ENCODE data around the gene SLC9A9. TPM values are rescaled to one million over a fixed set of nuclear protein-coding genes. Genes with fewer than 3 reads are reported as not detected.

The SLC9A9 gene
- total RNA-seq, 1 donor from 2014 or later: 15.0 TPM

DNA sequence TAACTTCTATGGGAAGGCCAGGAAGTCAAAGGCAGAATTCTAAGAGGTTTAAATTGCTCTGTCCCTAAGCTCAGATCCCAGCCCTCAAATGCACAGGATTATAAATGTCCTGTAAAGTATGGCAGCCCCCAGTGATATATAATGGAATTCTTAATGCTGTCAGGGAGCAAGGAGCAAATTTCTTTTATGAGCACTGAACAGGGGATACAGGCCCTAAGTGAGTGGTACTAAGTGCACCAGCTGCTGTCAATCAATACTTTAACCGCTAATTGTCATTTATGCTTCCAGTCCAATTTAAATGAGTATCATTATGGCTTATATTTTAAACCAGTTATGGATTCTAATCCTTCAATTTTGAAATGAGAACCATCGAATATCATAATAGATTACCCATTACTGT lies 4.7 kb downstream of the SLC9A9 start:
- DNase-seq (ENCODE audit: low spot score): no peak

DNA sequence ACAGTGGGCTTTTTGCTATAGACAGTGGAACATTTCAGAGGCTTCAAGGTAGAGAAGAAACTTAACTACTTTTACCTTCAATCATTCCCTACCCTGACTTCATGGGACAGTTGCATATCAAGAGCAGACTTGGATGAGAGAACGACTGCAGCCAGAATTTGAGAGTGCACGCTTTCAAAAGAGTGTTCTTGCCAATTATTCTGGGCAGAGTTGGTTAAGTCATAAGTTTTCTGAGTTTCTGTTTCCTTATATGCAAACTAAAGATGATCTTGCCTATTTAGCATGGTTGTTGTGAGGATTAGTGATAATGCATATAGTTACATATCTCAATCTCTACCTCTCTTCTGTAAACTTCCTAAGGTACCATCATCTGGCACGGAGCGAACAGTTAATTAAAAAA lies 7.6 kb downstream of the SLC9A9 start:
- no peak for DNase-seq (ENCODE audit: low spot score)

DNA sequence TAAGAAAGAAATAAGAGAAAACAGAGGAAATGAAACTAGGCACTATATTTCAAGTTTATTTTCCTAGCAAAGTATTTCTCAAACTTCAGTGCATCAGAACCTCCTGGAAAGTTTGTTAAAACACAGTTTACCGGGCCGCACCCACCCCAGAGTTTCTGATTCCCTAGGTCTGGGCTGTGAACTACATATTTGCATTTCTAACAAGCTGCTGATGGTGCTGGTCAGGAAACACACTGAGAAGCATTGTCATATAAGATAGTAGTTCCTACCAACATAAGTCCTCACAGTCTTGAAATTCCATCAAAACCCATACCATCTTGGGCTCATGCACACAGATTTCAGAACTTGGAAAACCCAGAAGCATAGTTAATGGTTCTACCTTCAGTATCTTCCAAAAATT lies 8.3 kb downstream of the SLC9A9 start:
- no peak for DNase-seq (ENCODE audit: low spot score)

DNA sequence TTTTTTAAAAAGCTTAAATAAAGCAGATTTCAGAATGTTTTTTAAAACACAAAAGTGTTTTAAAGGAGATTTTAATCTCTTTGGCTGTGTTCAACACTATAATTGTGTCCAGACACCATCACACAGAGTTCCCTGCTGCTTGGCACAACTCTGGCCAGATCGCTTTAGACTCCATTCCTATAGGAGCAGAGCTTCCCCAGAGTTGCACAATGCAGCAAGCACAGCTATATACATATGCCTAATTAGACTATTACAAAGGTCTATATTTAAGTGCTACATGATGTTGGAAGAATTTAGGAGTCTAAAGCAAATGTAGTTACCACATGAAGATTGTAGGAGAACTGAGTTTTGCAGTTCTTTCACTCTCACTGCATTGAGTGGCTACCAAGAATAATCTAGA lies 11.2 kb downstream of the SLC9A9 start:
- no peak for DNase-seq (ENCODE audit: low spot score)

DNA sequence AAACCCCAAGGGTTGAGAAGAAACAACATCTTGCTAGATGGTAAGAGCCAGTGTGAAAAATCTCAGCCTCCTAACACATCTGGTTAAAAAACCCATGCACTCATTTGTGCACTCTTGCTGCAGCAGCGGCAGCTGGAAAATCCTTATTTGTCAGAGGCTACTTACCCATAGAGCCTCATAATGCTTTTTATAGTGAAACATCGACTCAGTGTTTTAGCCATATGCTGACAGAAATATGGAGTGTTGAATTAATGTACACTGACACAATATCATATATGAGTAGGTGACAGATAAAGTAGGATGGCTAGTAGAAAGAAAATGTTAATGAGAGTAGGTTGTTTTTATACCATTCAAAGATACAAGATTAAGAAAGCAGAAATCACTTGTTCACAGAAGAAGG lies 13.0 kb downstream of the SLC9A9 start:
- DNase-seq (ENCODE audit: low spot score): no peak

DNA sequence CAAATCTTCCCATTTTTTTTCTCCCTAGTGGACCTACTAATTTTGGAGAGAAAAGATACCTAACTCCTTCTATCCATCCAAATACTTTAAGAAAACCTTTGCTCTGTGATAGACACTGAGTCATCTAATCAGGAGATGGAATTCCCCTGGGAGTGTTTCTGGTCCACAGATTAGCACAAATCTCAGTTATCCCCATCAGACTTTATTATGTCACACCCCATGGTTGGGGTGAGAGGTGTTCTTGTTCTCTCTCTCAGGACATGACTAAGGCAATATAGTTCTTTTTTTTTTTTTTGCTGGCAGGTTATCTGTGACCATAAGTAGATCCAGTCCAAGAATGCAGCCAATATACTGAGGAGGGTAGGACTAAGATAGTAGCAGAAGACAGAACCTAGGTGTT lies 15.8 kb downstream of the SLC9A9 start:
- no peak for DNase-seq (ENCODE audit: low spot score)

DNA sequence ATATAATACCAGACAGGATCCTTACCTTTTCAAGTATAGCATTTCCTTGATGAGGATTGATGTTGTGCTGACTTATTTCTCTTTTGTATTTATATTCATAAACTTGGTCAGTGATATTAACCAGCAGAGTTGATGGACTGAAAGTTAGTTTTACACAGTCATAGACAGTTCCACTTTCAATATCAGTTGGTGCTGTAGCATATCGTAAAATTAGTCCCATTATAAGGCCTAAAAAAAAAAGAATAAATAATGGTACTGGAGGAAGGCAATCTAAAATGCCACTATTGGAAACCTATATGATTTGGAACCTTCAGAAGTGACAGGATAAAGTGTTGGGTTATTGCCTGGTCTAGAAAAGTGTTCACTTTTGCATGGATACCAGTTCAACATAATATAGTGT lies 16.3 kb downstream of the SLC9A9 start:
- no peak for DNase-seq (ENCODE audit: low spot score)

DNA sequence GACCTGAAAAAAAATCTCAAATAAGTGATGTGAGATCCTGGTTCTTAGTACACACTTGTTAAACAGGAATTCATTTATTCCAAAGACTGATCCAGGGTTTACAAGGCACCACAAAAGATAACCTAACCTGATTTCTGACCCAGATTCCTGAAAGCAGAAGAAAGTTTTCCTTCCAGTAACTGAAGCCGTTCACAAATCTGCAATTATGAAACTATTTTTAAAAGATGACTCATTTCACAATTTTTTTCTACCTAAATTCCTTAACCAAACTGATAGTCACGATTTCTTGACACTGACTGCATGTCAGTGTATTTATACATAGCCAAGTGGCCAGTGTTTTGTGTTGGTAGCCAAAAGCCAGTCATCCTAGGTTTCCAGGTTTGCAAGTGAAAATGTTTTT lies 17.1 kb downstream of the SLC9A9 start:
- DNase-seq (ENCODE audit: low spot score): no peak

DNA sequence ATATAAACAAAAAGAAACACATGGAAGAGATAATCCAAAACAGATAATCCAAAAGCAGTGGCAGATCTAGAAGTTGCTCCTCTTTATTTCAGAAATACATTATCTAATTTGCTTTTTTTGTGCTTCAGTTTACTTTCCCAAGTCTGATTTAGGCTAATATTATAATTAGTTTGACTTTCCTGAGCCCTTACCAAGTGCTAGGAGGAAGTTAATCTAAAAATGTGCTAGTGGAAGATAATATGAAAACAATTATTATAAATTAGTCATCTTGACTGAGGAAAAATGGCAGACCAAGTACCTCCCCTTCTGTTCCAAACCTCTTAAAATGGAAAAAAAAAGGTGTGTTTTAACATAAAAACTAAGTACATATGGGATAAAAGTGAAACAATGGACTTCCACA lies 17.5 kb downstream of the SLC9A9 start:
- no peak for DNase-seq (ENCODE audit: low spot score)

DNA sequence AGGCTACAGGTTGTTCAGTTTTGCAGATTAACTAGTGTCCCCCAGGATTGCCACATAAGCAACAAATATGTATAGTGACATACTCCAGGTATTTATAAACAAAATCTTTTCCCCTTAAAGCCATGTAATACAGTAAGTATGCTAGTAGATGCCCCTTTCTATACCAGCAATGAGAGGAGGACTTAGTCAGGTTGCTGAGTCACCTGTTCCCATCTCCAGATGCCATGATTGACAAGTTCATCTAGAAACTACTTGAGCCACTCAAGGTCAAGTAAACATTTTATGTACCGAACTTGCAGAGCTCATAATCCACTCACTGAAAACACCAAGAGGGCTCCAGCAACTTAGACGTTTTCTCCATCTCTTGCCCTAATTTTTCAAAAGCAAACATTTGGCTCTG lies 18.2 kb downstream of the SLC9A9 start:
- no peak for DNase-seq (ENCODE audit: low spot score)

DNA sequence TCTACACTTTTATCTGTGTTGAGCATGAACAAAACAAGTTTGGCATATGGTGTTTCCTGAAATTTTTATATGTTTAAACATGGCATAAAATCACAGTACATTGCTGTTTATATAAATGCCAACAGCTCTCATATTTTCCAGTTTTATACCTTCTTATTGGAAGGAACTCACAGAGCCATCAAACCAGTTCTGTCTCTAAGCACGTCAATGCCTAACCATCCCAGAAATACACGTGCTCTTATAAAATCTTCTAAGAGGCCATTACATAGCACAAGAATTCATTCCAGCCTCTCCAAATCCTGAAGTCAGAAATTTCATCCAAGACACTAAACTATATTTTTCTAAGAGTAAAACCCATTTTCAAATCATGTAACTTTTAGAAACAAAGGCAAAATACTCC lies 20.8 kb downstream of the SLC9A9 start:
- no peak for DNase-seq (ENCODE audit: low spot score)

DNA sequence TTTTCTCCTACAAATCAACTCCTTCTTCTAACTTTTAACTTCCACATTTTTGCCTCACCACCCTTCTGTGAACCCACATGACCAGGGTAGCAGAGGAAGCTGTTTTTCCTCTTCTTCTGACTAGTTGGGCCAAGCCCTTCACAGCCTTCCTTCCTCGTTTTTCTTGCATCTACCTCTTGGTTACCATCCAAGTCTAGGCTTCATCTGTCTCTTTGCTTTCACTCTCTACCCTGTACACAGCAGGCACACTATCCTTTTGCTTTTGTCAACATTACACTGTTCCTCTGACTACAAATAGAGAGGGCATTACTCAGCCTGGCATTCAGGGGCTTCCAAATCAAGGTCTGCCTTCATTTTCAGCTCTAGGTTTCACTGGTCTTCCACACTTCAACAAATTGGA lies 22.0 kb downstream of the SLC9A9 start:
- no peak for DNase-seq (ENCODE audit: low spot score)

DNA sequence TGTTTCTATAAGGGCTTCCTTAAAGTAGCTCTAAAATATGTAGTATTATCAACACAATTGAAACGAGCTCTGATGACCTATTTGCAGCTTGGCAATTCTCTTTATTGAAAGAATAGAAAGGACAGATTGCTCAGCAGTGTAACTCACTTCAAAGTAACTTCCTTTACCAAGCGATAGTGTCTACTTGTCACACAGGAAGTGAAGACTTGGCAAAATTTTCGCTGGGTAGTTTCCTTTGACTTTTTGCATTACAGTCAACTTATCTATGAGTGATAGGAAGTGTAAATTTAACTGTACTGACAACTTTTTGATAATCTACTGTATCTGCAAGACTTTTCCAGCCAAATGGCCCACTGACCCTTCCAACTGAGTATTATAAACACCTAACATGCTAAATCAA lies 22.8 kb downstream of the SLC9A9 start:
- no peak for DNase-seq (ENCODE audit: low spot score)

DNA sequence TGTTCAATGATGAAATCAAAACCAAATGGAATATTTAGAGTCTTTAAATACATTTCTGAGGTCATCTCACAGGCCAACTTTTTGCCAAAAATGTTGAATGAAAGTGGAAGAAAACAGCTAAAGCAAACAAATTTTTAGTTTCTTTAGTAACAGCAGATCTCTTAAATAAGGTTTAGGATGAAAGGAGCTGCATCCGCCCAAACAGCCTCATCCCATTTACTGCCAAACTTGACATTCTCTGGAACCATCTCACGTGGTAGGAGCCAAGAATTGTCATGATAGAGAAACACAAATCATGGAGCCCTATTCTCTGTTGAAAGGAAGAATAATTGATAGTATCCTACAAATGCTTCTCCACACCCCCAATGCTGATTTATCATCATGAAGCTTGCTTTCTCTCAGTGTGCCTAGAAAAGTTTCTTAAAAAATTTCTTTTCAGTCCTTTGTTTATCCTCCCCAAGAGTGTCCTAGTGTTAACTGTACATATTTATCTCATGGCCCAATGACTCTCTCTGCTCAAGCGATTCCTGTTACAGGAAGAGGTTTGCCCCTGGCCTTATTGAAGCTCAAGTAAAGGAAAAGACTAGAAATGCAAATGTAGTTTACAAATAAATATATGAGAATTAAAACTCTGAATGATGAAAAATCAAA lies 23.4 kb downstream of the SLC9A9 start:
- DNase-seq (ENCODE audit: low spot score): no peak

DNA sequence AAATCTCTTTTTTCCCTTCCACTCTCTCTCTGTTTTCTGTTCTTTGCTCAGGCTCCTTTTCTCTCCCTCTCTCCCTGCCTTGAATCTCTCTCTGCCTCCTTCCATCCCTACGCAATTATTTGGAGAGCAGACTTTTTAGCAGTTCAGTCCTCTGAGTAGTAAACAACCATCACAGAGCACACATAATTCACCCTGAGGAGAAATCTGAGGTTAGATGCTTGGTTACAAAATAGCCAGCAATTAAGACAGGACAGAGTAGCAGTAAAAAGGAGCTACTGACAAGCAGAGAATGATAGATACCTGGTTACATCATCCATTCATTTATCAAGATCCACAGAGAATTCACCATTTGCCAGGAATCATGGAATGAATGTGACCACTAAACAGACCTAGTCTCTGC lies 25.5 kb downstream of the SLC9A9 start:
- no peak for DNase-seq (ENCODE audit: low spot score)

DNA sequence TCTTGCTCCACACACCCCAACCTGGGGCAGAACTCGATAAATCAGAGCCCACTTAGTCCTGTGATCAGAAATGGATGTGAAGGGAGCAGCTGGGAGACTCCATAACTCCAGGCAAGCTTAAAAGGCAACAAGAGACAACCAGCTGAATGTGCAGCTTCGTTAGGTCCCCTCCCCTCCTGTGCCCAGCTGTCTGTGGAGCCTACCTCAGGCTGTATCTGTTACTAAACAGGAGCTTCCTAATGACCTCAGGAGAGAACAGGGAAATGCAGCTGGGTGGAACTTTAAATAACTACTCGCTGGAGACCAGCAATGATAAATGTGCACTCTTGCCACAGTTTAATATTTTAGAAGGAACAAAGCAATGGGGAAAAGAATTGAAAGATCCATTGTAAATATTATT lies 25.9 kb downstream of the SLC9A9 start:
- no peak for DNase-seq (ENCODE audit: low spot score)

DNA sequence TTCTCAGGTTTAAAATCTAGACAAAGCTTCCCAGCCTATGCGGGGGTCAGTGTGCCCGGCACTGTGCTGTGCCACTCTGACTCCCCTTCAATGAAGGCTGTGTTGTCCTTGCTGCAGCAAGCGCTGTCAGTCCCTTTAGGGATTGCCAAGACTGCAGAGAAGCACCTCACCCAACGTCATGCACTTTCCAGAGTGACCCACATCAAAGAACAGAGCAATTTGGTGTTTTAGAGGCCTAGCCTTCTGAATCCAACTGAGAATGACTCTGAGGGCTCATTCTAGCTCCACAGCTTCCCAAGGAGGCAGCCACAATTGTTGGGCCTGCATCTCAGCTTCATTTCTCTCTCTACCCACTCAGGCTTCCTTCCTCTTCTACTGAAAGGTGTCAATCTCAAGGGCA lies 26.4 kb downstream of the SLC9A9 start:
- no peak for DNase-seq (ENCODE audit: low spot score)

DNA sequence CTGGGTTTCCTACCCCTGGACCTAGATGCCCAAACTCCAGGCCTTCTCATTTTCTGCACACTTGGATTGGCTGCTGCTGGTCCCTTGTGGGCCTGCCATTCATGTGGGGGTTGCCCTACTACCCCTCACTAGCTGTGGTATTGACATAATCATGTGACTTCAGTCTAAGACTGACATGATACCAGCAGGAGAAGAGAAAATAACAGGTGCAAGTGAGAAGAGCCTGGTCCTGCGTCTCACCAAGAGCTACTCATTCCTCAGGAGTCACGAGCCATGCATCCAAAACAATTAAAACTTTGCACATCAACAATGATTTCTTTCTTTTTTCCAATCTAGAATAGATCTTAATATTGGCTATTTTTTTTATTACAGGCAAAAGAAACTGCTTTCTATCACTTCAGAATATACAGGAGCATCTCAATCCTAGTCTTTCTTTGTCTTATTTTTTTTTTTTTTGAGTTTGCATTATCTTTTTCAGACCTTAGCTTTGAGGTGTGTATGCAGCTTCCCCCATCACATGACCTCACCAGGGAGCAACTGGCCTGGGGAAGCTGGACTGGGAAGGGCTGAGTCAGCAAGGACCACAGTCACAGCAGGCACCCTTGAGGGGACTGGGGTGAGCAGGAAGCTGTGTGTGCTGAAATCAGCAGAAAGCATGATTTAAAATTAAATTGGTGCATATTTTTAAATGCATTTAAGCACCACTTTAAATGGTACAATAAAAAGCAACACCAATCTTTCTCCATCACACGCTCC lies 27.6 kb downstream of the SLC9A9 start:
- DNase-seq (ENCODE audit: low spot score): no peak

DNA sequence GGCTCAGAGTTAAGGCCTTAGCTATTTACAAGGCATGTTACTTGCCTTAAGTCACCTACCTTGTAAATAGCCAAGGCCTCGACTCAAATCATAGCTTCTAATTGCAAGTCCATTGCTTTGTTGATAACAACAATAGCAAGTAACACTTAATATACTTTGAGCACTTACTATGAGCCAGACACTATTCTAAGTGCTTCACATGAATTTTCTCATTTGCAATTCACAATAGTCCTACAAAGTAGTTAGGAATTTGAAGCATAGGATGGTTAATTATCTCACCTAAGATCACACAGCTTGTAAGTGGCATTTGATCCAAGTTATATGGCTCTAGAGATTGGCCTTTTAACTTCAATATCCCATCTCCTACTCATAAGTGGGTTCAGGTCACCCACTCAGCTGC lies 28.4 kb downstream of the SLC9A9 start:
- no peak for DNase-seq (ENCODE audit: low spot score)

DNA sequence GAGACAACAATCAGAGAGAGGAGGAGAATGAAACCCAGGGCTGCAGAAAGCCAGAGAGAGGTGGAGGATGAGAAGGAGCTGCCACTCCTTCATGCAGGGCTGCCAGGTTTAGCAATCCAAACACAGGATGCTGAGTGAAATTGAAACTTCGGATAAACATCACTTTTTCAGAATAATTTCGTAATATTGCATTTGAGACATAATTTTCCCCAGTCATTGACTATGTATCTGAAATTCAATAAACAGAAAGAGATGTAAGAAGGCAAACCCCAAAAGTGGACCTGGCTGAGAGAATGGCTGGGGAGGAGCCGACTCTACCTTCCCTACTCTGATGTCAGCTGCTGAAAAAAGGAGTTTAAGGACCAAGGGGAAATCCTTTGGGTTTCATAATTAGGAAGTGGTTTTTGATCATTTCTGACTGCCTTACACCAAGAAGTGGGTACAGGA lies 33.8 kb downstream of the SLC9A9 start:
- DNase-seq (ENCODE audit: low spot score): no peak

DNA sequence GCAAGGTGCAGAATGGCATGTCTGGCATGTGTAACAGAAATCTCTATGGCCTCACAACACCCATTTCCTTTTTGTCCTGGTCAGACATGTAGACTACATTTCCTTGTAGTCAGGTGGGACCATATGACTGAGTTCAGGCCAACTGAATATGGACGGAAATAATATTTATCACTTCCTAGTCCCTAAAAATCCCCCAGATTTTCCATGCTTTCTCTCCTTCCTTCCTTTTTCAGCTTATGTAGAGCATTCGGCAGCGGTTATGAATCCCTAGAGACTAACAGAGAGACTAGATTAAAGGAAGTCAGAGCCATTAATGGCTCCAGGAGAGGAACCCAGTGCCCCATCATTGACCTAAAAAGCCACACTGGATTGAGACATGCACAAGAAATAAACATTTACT lies 35.8 kb downstream of the SLC9A9 start:
- no peak for DNase-seq (ENCODE audit: low spot score)

DNA sequence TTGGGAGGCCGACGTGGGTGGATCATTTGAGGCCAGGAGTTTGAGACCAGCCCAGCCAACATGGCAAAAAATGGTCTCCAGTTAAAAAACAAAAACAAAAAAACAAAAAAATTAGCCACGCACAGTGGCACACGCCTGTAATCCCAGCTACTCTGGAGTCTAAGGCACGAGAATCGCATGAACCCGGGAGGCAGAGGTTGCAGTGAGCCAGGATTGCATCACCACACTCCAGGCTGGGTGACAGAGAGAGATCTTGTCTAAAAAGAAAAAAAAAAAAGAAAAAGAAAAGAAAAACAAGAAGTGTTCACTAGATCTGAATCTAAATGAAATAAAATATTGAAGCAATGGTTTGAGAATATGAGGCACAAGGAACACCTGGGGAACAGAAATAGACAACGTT lies 36.7 kb downstream of the SLC9A9 start:
- DNase-seq (ENCODE audit: low spot score): no peak

DNA sequence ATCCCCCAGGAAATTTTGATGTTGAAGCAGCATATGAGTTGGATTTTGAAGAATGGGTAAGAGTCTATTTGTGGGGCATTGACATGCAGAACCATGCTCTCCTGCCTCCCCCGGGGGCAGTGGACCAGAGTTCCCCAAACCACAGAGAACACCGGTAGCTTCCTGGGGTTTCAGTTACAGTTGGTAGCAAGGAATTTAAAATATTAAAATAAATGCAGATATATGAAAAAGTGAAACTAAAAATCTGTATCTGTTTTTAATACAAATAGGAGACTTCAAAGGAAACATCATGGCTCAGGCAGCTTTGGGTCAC lies 37.4 kb downstream of the SLC9A9 start:
- no peak for DNase-seq (ENCODE audit: low spot score)

Data from ureter (tissue), 1 donor.